Measurements from ENCODE around the gene FOSL2. TPM values are rescaled to one million over a fixed set of nuclear protein-coding genes. Genes with fewer than 3 reads are reported as not detected.

Gene FOSL2
- total and polyA plus RNA-seq, 2 donors, result 6.0 to 37.1 TPM

DNA sequence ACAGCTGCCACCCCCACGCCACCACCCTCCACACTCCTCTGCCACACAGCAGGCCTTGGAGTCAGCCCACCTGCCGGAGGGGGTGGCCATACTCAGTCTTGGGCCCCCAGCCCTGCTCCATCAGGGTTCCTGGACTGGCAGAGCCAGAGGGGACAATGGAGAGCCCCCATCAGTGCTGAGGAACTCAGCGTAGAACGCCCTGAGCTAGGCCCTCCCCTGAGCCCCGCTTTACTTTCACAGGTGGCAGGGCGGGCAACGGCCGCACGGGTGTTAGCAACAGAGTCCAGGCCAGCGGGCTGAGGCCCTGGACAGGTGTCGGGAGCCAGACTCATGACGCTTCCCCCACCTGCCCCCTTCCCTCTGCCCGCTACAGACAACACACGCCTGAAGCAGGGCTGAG is 47.1 kb downstream of the FOSL2 start:
- Histone ChIP-seq H3K4me1 (ENCODE audit: control insufficient read depth in 2 of 2, insufficient read depth in 2 of 2, low read length in 2 of 2) (no peaks in the 10 kb centered on the region), H3K36me3 (ENCODE audit: control insufficient read depth in 2 of 2, insufficient read depth in 2 of 2, low read length in 1 of 2) (no peaks in the 10 kb centered on the region), H3K9me3 (ENCODE audit: control insufficient read depth in 2 of 2, insufficient read depth in 1 of 2, low read length in 1 of 2) (no peaks in the 10 kb centered on the region), H3K4me3 (ENCODE audit: low read length in 2 of 2) (no peak overlapping the region), H3K27ac (ENCODE audit: low read depth in 1 of 2, low read length in 1 of 2) (no peak overlapping the region), H3K27me3 (ENCODE audit: control insufficient read depth in 2 of 2, insufficient read depth in 1 of 2, low read length in 1 of 2) (no peaks in the 10 kb centered on the region)
- DNase-seq (ENCODE audit: low read depth in 6 of 9, low spot score in 9 of 9), result no peak
- 94% methylated on average over 14 of the region's 14 CpGs for WGBS

DNA sequence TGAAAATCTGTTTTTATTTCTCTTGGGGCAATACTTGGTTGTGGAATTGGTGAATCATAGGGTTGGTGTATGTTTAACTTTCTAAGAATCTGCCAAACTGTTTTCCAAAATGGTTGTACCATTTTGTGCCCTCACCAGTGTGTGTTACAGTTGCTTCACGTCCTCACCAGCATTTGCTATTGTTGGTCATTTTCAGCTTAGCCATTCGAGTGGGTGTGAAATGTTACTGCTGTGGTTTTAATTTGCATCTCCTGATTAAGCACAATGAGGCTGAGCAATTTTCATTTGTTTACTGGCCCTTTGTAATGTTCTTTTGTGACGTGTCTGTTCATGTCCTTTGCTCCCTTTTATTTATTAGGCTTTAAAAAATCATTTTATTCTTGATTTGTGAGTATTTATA is 49.7 kb downstream of the FOSL2 start:
- H3K4me3 ChIP-seq (ENCODE audit: low read length in 2 of 2), result no peak overlapping the region
- no peaks in the 10 kb centered on the region for H3K4me1 ChIP-seq (ENCODE audit: control insufficient read depth in 2 of 2, insufficient read depth in 2 of 2, low read length in 2 of 2)
- no peaks in the 10 kb centered on the region for H3K27me3 ChIP-seq (ENCODE audit: control insufficient read depth in 2 of 2, insufficient read depth in 1 of 2, low read length in 1 of 2)
- no peaks in the 10 kb centered on the region for H3K9me3 ChIP-seq (ENCODE audit: control insufficient read depth in 2 of 2, insufficient read depth in 1 of 2, low read length in 1 of 2)
- H3K27ac ChIP-seq (ENCODE audit: low read depth in 1 of 2, low read length in 1 of 2), result no peak overlapping the region
- DNase-seq (ENCODE audit: low read depth in 6 of 9, low spot score in 9 of 9), result no peak
- 91% methylated on average over 3 of the region's 3 CpGs for WGBS
- H3K36me3 ChIP-seq (ENCODE audit: control insufficient read depth in 2 of 2, insufficient read depth in 2 of 2, low read length in 1 of 2), result no peaks in the 10 kb centered on the region

DNA sequence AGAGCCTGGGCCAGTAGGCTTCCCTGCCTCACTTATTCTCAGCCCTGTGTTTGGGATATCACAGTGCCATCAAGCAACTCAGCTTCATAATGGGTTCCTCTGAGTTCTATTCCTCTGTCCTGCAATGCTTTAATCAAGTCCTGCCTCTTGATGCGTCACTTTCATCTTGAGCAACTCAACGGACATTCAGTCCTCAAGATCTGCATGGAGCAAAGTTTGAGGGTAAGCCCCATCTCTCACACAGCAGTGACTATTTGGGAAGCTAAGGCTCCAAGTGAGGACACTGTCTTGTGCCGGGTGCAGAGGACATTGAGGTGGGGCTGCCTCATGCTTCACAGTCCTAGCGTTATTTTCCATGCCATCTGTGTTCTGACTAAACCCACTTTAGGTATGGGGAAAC is 52.3 kb downstream of the FOSL2 start:
- 98% methylated on average over 4 of the region's 4 CpGs for WGBS

DNA sequence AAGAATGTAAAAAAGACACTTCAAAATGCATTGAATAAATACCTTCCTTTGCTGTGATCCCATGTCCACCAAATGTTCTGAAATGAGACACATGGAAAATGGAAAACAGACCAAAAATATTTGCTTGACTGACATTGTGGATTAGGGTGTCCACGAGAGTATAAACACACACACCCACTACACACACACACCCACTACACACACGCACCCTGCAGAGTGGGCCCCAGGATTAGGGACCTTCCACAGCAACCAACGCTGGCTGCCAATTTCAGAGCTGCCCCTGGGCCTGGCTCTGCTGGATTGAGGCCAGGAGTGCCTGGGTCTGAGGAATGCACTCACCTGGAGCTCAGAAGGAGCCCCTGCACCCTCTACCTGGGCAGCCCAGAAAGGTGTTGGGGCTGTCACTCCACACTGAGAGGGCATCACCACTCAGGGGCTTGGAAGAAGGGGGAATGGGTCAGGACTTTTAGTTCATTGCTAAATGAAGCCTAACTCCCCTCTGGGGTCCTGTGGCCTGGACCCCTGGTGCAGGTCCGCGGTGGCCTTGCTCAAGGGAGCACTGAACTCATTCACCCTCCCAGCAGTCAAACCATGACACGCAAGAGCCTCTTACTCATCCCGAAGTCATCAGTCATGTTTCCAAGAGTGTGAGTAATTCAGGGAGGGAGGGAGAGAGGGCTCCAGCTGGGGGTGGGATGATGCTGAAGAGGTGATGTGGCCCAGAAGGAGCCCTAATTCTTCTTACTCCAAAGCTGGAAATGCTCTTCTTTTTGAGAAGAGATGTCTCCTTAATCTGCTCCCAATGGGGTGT is 53.0 kb downstream of the FOSL2 start:
- Histone ChIP-seq H3K4me1 (ENCODE audit: control insufficient read depth in 2 of 2, insufficient read depth in 2 of 2, low read length in 2 of 2) (no peaks in the 10 kb centered on the region), H3K9me3 (ENCODE audit: control insufficient read depth in 2 of 2, insufficient read depth in 1 of 2, low read length in 1 of 2) (no peaks in the 10 kb centered on the region)

More for the DNA sequence above, 52.3 kb downstream of the FOSL2 start:
- Histone ChIP-seq H3K9me3 (ENCODE audit: control insufficient read depth in 2 of 2, insufficient read depth in 1 of 2, low read length in 1 of 2) (no peaks in the 10 kb centered on the region), H3K27me3 (ENCODE audit: control insufficient read depth in 2 of 2, insufficient read depth in 1 of 2, low read length in 1 of 2) (no peaks in the 10 kb centered on the region), H3K27ac (ENCODE audit: low read depth in 1 of 2, low read length in 1 of 2) (no peak overlapping the region), H3K4me1 (ENCODE audit: control insufficient read depth in 2 of 2, insufficient read depth in 2 of 2, low read length in 2 of 2) (no peaks in the 10 kb centered on the region), H3K4me3 (ENCODE audit: low read length in 2 of 2) (no peak overlapping the region), H3K36me3 (ENCODE audit: control insufficient read depth in 2 of 2, insufficient read depth in 2 of 2, low read length in 1 of 2) (no peaks in the 10 kb centered on the region)
- DNase-seq (ENCODE audit: low read depth in 6 of 9, low spot score in 9 of 9), result no peak

DNA sequence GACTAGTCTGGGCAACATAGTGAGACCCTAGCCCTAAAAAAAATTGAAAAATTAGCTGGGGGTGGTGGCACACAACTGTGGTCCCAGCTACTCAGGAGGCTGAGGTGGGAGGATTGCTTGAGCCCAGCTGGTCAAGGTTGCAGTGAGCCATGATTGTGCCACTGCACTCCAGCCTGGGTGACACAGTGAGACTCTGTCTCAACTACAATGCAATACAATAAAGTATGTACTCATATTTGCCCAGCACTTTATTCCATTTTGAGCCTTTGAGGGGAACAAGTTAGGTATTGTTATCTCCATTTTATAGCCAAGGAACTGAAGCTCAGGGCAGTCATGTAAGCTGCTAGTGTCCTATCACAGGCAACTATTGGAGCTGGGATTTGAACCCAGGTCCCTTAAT is 53.9 kb downstream of the FOSL2 start:
- DNase-seq (ENCODE audit: low read depth in 6 of 9, low spot score in 9 of 9), result no peak

More for the DNA sequence above, 53.0 kb downstream of the FOSL2 start:
- H3K27me3 ChIP-seq (ENCODE audit: control insufficient read depth in 2 of 2, insufficient read depth in 1 of 2, low read length in 1 of 2), result no peaks in the 10 kb centered on the region
- no peak for DNase-seq (ENCODE audit: low read depth in 6 of 9, low spot score in 9 of 9)
- no peak overlapping the region for H3K4me3 ChIP-seq (ENCODE audit: low read length in 2 of 2)
- no peaks in the 10 kb centered on the region for H3K36me3 ChIP-seq (ENCODE audit: control insufficient read depth in 2 of 2, insufficient read depth in 2 of 2, low read length in 1 of 2)
- WGBS, result 95% methylated on average over 7 of the region's 7 CpGs
- H3K27ac ChIP-seq (ENCODE audit: low read depth in 1 of 2, low read length in 1 of 2), result no peak overlapping the region

DNA sequence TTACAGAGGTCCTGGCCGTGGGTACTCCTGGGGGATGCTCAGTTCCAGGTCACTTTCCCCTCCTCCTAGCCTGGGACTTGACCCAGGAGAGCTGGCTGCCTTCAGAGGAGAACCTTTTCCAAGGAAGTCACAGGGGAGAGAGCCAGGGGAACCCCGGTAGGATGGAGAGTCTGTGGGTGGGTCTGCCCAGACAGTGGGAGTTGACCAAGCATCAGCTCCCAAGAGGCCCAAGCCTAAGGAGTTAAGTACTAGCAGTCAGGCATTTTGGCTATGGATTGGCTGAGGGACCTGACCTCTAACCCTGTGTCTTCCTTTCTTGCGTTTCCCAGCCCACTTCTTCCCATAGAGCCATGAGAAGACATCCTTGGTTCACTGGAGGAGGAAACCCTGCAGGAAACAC is 54.4 kb downstream of the FOSL2 start:
- no peak for DNase-seq (ENCODE audit: low read depth in 6 of 9, low spot score in 9 of 9)
- 95% methylated on average over 3 of the region's 3 CpGs for WGBS
- Histone ChIP-seq H3K27me3 (ENCODE audit: control insufficient read depth in 2 of 2, insufficient read depth in 1 of 2, low read length in 1 of 2) (no peaks in the 10 kb centered on the region), H3K9me3 (ENCODE audit: control insufficient read depth in 2 of 2, insufficient read depth in 1 of 2, low read length in 1 of 2) (peaks cover 0 to 2% of the 10 kb centered on the region in 2 donors), H3K27ac (ENCODE audit: low read depth in 1 of 2, low read length in 1 of 2) (no peak overlapping the region), H3K4me1 (ENCODE audit: control insufficient read depth in 2 of 2, insufficient read depth in 2 of 2, low read length in 2 of 2) (no peaks in the 10 kb centered on the region), H3K4me3 (ENCODE audit: low read length in 2 of 2) (no peak overlapping the region), H3K36me3 (ENCODE audit: control insufficient read depth in 2 of 2, insufficient read depth in 2 of 2, low read length in 1 of 2) (no peaks in the 10 kb centered on the region)

More for the DNA sequence above, 53.9 kb downstream of the FOSL2 start:
- H3K36me3 ChIP-seq (ENCODE audit: control insufficient read depth in 2 of 2, insufficient read depth in 2 of 2, low read length in 1 of 2), result no peaks in the 10 kb centered on the region
- H3K27me3 ChIP-seq (ENCODE audit: control insufficient read depth in 2 of 2, insufficient read depth in 1 of 2, low read length in 1 of 2), result no peaks in the 10 kb centered on the region
- no peaks in the 10 kb centered on the region for H3K9me3 ChIP-seq (ENCODE audit: control insufficient read depth in 2 of 2, insufficient read depth in 1 of 2, low read length in 1 of 2)
- H3K4me1 ChIP-seq (ENCODE audit: control insufficient read depth in 2 of 2, insufficient read depth in 2 of 2, low read length in 2 of 2), result no peaks in the 10 kb centered on the region
- no peak overlapping the region for H3K4me3 ChIP-seq (ENCODE audit: low read length in 2 of 2)
- H3K27ac ChIP-seq (ENCODE audit: low read depth in 1 of 2, low read length in 1 of 2), result no peak overlapping the region

DNA sequence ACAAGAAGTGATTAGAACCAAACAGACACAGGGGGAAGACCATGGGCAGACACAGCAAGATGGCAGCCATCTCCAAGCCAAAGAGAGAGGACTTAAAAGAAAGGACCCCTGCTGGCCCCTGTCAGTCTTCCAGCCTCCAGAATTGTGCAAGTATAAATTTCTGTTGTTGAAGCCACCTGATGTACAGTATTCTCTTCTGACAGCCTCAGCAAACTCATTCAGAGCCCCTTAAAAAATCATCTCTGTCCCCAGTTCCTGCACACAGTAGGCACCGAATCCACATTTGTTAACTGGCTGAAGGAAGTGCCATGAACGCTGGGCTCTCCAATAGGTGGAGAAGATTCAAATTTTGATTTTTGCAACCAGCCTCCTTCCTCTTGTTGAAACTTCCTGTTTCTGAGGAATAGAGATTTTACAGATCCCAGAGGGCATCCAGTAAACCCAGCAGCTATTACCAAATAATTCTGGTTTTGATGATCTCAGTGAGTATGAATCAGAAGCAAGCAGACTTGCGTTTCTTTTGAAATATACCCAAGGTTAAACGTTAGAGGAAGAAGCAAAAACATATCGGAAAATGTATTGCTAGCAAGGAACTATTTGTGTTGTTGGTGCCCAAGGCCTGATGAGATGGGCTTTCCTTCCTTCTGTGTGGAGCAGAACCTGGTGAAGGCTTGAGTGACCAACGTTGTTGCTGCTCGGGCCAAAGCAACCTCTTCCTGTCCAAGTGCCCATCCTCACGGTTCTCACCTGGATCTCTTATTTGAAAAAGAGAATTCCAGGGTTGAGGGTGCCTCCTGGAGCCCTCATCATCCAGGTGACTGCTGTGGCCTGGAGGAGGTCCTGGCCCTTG is 55.5 kb downstream of the FOSL2 start:
- Histone ChIP-seq H3K9me3 (ENCODE audit: control insufficient read depth in 2 of 2, insufficient read depth in 1 of 2, low read length in 1 of 2) (peaks cover 0 to 3% of the 10 kb centered on the region in 2 donors), H3K27me3 (ENCODE audit: control insufficient read depth in 2 of 2, insufficient read depth in 1 of 2, low read length in 1 of 2) (no peaks in the 10 kb centered on the region), H3K4me3 (ENCODE audit: low read length in 2 of 2) (no peak overlapping the region), H3K27ac (ENCODE audit: low read depth in 1 of 2, low read length in 1 of 2) (no peak overlapping the region), H3K4me1 (ENCODE audit: control insufficient read depth in 2 of 2, insufficient read depth in 2 of 2, low read length in 2 of 2) (no peaks in the 10 kb centered on the region), H3K36me3 (ENCODE audit: control insufficient read depth in 2 of 2, insufficient read depth in 2 of 2, low read length in 1 of 2) (no peaks in the 10 kb centered on the region)
- 73% methylated on average over 8 of the region's 8 CpGs for WGBS
- DNase-seq (ENCODE audit: low read depth in 6 of 9, low spot score in 9 of 9), result no peak

DNA sequence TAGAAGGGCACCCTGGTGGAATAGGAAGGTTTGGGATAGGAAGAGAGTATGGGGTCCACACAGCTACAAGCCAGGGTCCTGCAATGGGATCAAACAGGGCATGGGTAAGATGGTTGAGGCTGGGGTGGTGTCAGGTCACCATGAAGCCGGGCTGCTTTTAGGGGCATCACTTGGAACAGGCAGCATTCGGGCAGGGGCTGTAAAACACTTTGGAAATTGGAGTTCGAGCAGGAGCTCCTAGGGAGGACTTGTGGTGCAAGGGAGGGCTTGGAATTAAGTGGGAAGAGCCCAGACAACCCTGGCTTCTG is 56.1 kb downstream of the FOSL2 start:
- H3K27me3 ChIP-seq (ENCODE audit: control insufficient read depth in 2 of 2, insufficient read depth in 1 of 2, low read length in 1 of 2), result no peaks in the 10 kb centered on the region
- DNase-seq (ENCODE audit: low read depth in 6 of 9, low spot score in 9 of 9), result no peak
- 94% methylated on average over 3 of the region's 3 CpGs for WGBS
- no peaks in the 10 kb centered on the region for H3K36me3 ChIP-seq (ENCODE audit: control insufficient read depth in 2 of 2, insufficient read depth in 2 of 2, low read length in 1 of 2)
- H3K27ac ChIP-seq (ENCODE audit: low read depth in 1 of 2, low read length in 1 of 2), result peak overlapping the region in 1 of 2 donors; percentile 2
- H3K4me1 ChIP-seq (ENCODE audit: control insufficient read depth in 2 of 2, insufficient read depth in 2 of 2, low read length in 2 of 2), result no peaks in the 10 kb centered on the region
- H3K4me3 ChIP-seq (ENCODE audit: low read length in 2 of 2), result no peak overlapping the region
- H3K9me3 ChIP-seq (ENCODE audit: control insufficient read depth in 2 of 2, insufficient read depth in 1 of 2, low read length in 1 of 2), result peaks cover 0 to 3% of the 10 kb centered on the region in 2 donors

DNA sequence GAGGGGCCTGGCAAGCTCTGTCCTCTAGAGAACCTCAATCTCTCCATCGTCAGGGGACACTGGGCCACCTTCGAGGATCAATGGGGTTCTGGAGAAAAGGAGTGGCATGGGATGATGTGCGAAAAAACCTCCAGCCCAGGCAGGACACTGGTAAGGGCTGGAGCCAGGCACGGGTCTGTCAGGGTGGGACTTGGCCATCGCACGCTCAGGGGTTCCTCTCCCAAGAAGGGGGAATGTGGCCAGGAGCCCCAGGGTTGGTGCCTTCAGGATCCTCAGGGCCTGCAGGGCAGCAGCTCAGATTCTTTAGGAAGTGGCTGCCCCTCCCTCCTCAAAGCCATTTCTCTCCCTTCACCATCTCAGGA is 56.4 kb downstream of the FOSL2 start:
- no peaks in the 10 kb centered on the region for H3K27me3 ChIP-seq (ENCODE audit: control insufficient read depth in 2 of 2, insufficient read depth in 1 of 2, low read length in 1 of 2)
- no peak overlapping the region for H3K4me3 ChIP-seq (ENCODE audit: low read length in 2 of 2)
- H3K36me3 ChIP-seq (ENCODE audit: control insufficient read depth in 2 of 2, insufficient read depth in 2 of 2, low read length in 1 of 2), result no peaks in the 10 kb centered on the region
- H3K27ac ChIP-seq (ENCODE audit: low read depth in 1 of 2, low read length in 1 of 2), result no peak overlapping the region
- H3K9me3 ChIP-seq (ENCODE audit: control insufficient read depth in 2 of 2, insufficient read depth in 1 of 2, low read length in 1 of 2), result peaks cover 0 to 3% of the 10 kb centered on the region in 2 donors
- no peak for DNase-seq (ENCODE audit: low read depth in 6 of 9, low spot score in 9 of 9)
- WGBS, result 98% methylated on average over 6 of the region's 6 CpGs
- H3K4me1 ChIP-seq (ENCODE audit: control insufficient read depth in 2 of 2, insufficient read depth in 2 of 2, low read length in 2 of 2), result no peaks in the 10 kb centered on the region

All from thymus (tissue), 11 donors.